PC-9 (cell line): ENCODE results near the gene MED19. TPM values are rescaled to one million over a fixed set of nuclear protein-coding genes. Genes with fewer than 3 reads are reported as not detected.
A peak's percentile ranks its signal among the peaks of the same experiment; 100 is the strongest.

Source experiments
- BruUV-seq: library from RNA; stranded (reverse); fragments of 400-500 nt; replicated peaks from 2 replicates; lab custom pipeline; 2021; lab: Mats Ljungman, UMichigan
- CTCF ChIA-PET: fragments of 300-600 bp; sonication (Branson Sonifier 250); formaldehyde crosslinking; loops from one replicate; lab custom pipeline; 2022; ENCODE audit warnings: antibody characterized with exemption; lab: Charles Lee
- POLR2A ChIA-PET: fragments of 300-600 bp; sonication (Branson Sonifier 250); formaldehyde crosslinking; loops from one replicate; lab custom pipeline; 2022; ENCODE audit warnings: antibody characterized with exemption; ENCODE audit not compliant: unreplicated experiment; lab: Charles Lee
- DNase-seq, 2 experiments: peaks; one replicate each; pipeline versions ENCODE4 v3.0.0 to v3.0.0-alpha.2; 2015 to 2022; ENCODE audit warnings: mixed read lengths in 1 of 2
- H2AFZ ChIP-seq: fragments of 200-600 bp; sonication (generic); 2 replicates; pipeline ENCODE4 v1.8.1; 2017; ENCODE audit warnings: antibody characterized with exemption
- H3F3A ChIP-seq: fragments of 200-600 bp; sonication (generic); 2 replicates; pipeline ENCODE4 v1.8.1; 2017; ENCODE audit warnings: antibody characterized with exemption, mild to moderate bottlenecking, low read depth; ENCODE audit not compliant: insufficient read depth
- H3K27ac ChIP-seq: fragments of 200-600 bp; sonication (generic); 2 replicates; pipeline ENCODE4 v1.6.1; 2016; ENCODE audit warnings: mixed run types
- H3K27me3 ChIP-seq: fragments of 200-600 bp; sonication (generic); 2 replicates; pipeline ENCODE4 v1.6.1; 2016; ENCODE audit warnings: low read depth, mixed run types; ENCODE audit not compliant: insufficient read depth
- H3K36me3 ChIP-seq: fragments of 200-600 bp; sonication (generic); 2 replicates; pipeline ENCODE4 v1.6.1; 2016; ENCODE audit warnings: low read depth, mixed run types
- H3K4me1 ChIP-seq: fragments of 200-600 bp; sonication (generic); replicated peaks from 2 replicates; pipeline ENCODE4 v1.6.1; 2016; ENCODE audit warnings: mixed run types; ENCODE audit not compliant: insufficient read depth
- H3K4me2 ChIP-seq: fragments of 200-600 bp; sonication (generic); 2 replicates; pipeline ENCODE4 v1.6.1; 2017; ENCODE audit warnings: mixed run types
- H3K4me3 ChIP-seq: fragments of 200-600 bp; sonication (generic); 2 replicates; pipeline ENCODE4 v1.6.1; 2016; ENCODE audit warnings: mixed run types
- H3K79me2 ChIP-seq: fragments of 200-600 bp; sonication (generic); 2 replicates; pipeline ENCODE4 v1.6.1; 2017; ENCODE audit warnings: low read depth, mixed run types
- H3K9me2 ChIP-seq: fragments of 200-600 bp; sonication (generic); 2 replicates; pipeline ENCODE4 v1.8.1; 2017; ENCODE audit warnings: mild to moderate bottlenecking; ENCODE audit not compliant: insufficient read depth
- H3K9me3 ChIP-seq: fragments of 200-600 bp; sonication (generic); 2 replicates; pipeline ENCODE4 v1.8.1; 2016; ENCODE audit warnings: low read depth; ENCODE audit not compliant: insufficient read depth
- H4K20me1 ChIP-seq: fragments of 200-600 bp; sonication (generic); 2 replicates; pipeline ENCODE4 v1.8.1; 2017; ENCODE audit not compliant: insufficient read depth
- EZH2 ChIP-seq: fragments of 200-600 bp; sonication (generic); IDR thresholded peaks from 2 replicates; pipeline ENCODE4 v1.8.0; 2017; ENCODE audit warnings: antibody characterized with exemption, low read depth
- intact Hi-C: fragments of 100-400 bp; cut with micrococcal nuclease; formaldehyde crosslinking; loops from one replicate; pipeline ENCODE4 v1.10.0; 2022; ENCODE audit not compliant: unreplicated experiment
- total RNA-seq: library from RNA; stranded (reverse); gene quantifications from 2 replicates; pipeline ENCODE4 v1.2.3, GENCODE V29; 2021
- TF ChIP-seq, protein P1 (sequence below): fragments of 200-600 bp; sonication (generic); conservative IDR thresholded peaks from 2 replicates; pipeline ENCODE4 v1.6.1; 2017; ENCODE audit warnings: mixed run types, antibody characterized with exemption, mild to moderate bottlenecking, moderate library complexity

MED19 gene
- total RNA-seq, 1 experiment from 2014 or later: 26.9 TPM

GRCh38 chr11:57704932-57705331, 7.1 kb downstream of the MED19 start:
- no peaks in the 10 kb centered on the region for H3K4me1 ChIP-seq
- H3K4me3 ChIP-seq: no peak overlapping the region
- H4K20me1 ChIP-seq: no peaks in the 10 kb centered on the region; the same call in 1 of the 2 replicates
- peaks cover 47% of the 10 kb centered on the region for H3F3A ChIP-seq
- peaks cover 28% of the 10 kb centered on the region for H3K36me3 ChIP-seq
- no peak overlapping the region for H3K27ac ChIP-seq
- DNase-seq: no peak
- no peak overlapping the region for H2AFZ ChIP-seq
- no peaks in the 10 kb centered on the region for H3K9me3 ChIP-seq
- no peak for TF ChIP-seq EZH2
- TF ChIP-seq, protein P1, sequence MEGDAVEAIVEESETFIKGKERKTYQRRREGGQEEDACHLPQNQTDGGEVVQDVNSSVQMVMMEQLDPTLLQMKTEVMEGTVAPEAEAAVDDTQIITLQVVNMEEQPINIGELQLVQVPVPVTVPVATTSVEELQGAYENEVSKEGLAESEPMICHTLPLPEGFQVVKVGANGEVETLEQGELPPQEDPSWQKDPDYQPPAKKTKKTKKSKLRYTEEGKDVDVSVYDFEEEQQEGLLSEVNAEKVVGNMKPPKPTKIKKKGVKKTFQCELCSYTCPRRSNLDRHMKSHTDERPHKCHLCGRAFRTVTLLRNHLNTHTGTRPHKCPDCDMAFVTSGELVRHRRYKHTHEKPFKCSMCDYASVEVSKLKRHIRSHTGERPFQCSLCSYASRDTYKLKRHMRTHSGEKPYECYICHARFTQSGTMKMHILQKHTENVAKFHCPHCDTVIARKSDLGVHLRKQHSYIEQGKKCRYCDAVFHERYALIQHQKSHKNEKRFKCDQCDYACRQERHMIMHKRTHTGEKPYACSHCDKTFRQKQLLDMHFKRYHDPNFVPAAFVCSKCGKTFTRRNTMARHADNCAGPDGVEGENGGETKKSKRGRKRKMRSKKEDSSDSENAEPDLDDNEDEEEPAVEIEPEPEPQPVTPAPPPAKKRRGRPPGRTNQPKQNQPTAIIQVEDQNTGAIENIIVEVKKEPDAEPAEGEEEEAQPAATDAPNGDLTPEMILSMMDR: no peak
- ChIA-PET POLR2A (interaction anchor here (0.7 kb wide), 1 partner anchor 21 kb away, joined by 5 read pairs; no protein-coding TSS in a partner anchor), CTCF (interaction anchor here (1.1 kb wide), 1 partner anchor 29 kb away, joined by 11 read pairs; no protein-coding TSS in a partner anchor)
- BruUV-seq: no TSS peak
- H3K9me2 ChIP-seq: no peaks in the 10 kb centered on the region
- intact Hi-C loops: no loop called here
- H3K27me3 ChIP-seq: no peaks in the 10 kb centered on the region
- H3K79me2 ChIP-seq: peaks cover 11% of the 10 kb centered on the region
- no peak overlapping the region for H3K4me2 ChIP-seq

- Histone ChIP-seq H3K27me3 (no peaks in the 10 kb centered on the region), H3K79me2 (peaks cover 4% of the 10 kb centered on the region; the same call in 1 of the 2 replicates), H3K9me2 (no peaks in the 10 kb centered on the region), H3F3A (peaks cover 54% of the 10 kb centered on the region), H3K27ac (no peak overlapping the region), H3K36me3 (peaks cover 35% of the 10 kb centered on the region), H2AFZ (no peak overlapping the region), H3K4me2 (no peak overlapping the region), H3K4me1 (no peaks in the 10 kb centered on the region), H4K20me1 (peaks cover 5% of the 10 kb centered on the region; the same call in 1 of the 2 replicates), H3K4me3 (no peak overlapping the region), H3K9me3 (no peaks in the 10 kb centered on the region)
- no peak for TF ChIP-seq EZH2
- TF ChIP-seq, protein P1: no peak
- POLR2A ChIA-PET: interaction anchor here (0.6 kb wide), 2 partner anchors 31 to 81 kb away, joined by 9 to 46 read pairs; no protein-coding TSS in a partner anchor
- CTCF ChIA-PET: interaction anchor here (0.6 kb wide), 1 partner anchor 33 kb away, joined by 8 read pairs; no protein-coding TSS in a partner anchor
- intact Hi-C loops: no loop called here
- TSS peak; percentile 5 for BruUV-seq
- no peak for DNase-seq
Observed at GRCh38 chr11:57703341-57703740, 8.7 kb downstream of the MED19 start.

DNA sequence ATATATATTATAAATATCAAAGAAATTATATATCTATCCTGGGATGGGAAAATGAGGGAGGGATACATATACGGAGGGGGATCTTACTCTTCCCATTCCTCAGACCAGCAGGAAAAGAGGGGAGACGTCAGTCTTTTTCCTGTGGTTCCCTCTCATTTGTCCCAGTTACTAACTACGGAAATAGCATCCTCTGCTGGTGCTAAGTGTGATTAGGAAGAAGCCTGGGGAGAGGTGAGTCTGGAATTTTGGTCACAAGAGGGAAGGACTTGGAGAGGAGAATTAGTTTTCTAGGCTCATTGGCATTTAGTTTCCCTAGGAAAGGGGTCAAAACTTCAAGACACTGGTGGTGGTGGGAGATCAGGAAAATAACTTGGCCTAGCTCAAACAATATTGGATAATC, 11.6 kb downstream of the MED19 start:
- peaks cover 45% of the 10 kb centered on the region for H3K36me3 ChIP-seq

More for the DNA sequence above, 11.6 kb downstream of the MED19 start:
- H3K27me3 ChIP-seq: no peaks in the 10 kb centered on the region
- no peaks in the 10 kb centered on the region for H3K9me3 ChIP-seq
- H3F3A ChIP-seq: peaks cover 48% of the 10 kb centered on the region
- no peak overlapping the region for H3K4me3 ChIP-seq
- H3K79me2 ChIP-seq: no peaks in the 10 kb centered on the region
- ChIA-PET CTCF (no interaction called here), POLR2A (interaction anchor here (0.6 kb wide), 1 partner anchor 23 kb away, joined by 9 read pairs; no protein-coding TSS in a partner anchor)
- BruUV-seq: no TSS peak
- H3K4me1 ChIP-seq: no peaks in the 10 kb centered on the region
- H3K9me2 ChIP-seq: no peaks in the 10 kb centered on the region
- TF ChIP-seq, protein P1: no peak
- TF ChIP-seq EZH2: no peak
- H2AFZ ChIP-seq: no peak overlapping the region
- H4K20me1 ChIP-seq: peaks cover 5% of the 10 kb centered on the region; the same call in 1 of the 2 replicates
- intact Hi-C loops: no loop called here
- no peak for DNase-seq
- H3K4me2 ChIP-seq: no peak overlapping the region
- H3K27ac ChIP-seq: no peak overlapping the region
